K562 (cell line): ENCODE data around the gene MAN1A1. TPM values are rescaled to one million over a fixed set of nuclear protein-coding genes. Genes with fewer than 3 reads are reported as not detected.

Experiments used
- ATAC-seq: fragments of 200-7000 bp; cut with Tn5 transposase; 3 replicates; pipeline ENCODE4 v1.9.1; 2020; ENCODE audit warnings: moderate library complexity
- BruUV-seq: library from RNA; stranded (reverse); fragments of 400-500 nt; replicated peaks from 2 replicates; lab custom pipeline; 2021; lab: Mats Ljungman, UMichigan
- CTCF ChIA-PET: fragments of 300-600 bp; formaldehyde crosslinking; extraction: SDS; loops from one replicate; lab custom pipeline; 2021; ENCODE audit warnings: low intra/inter-chr PET ratio; lab: Yijun Ruan, JAX
- POLR2A ChIA-PET: fragments of 300-600, 350-650 bp; sonication (Branson Sonifier 250); formaldehyde crosslinking; extraction: SDS; loops from one replicate; lab custom pipeline; 2021; ENCODE audit warnings: antibody characterized with exemption, inconsistent platforms; lab: Yijun Ruan, JAX
- DNase-seq, 4 experiments: peaks; one replicate each; pipeline versions ENCODE4 v3.0.0 to v3.0.0-alpha.2; 2011 to 2018; ENCODE audit warnings: low spot score in 3 of 4, mixed read lengths in 3 of 4; ENCODE audit errors: extremely low read depth in 1 of 4
- FAIRE-seq: peaks from 2 replicates; lab custom pipeline; 2011; peaks lifted over from hg19 to GRCh38; lab: Jason Lieb, UNC
- H2AFZ ChIP-seq: 2 replicates; pipeline ENCODE4 v1.6.0; 2011; ENCODE audit warnings: low read depth, low read length, control low read depth, inconsistent platforms
- H3K27ac ChIP-seq: fragments of 200-600 bp; 3 replicates; pipeline ENCODE4 v1.8.0; 2011; ENCODE audit warnings: low read depth, mild to moderate bottlenecking, control low read depth, inconsistent platforms, low read length, moderate library complexity, mixed read lengths; ENCODE audit errors: extremely low read depth
- H3K27me3 ChIP-seq, 2 experiments: fragments of 300-600 bp in 1 of 2; 2 replicates in 1 of 2; 3 replicates in 1 of 2; pipeline versions ENCODE4 v1.6.0 to v1.8.0; 2011; ENCODE audit warnings: inconsistent platforms in 2 of 2, low read length in 2 of 2, mild to moderate bottlenecking in 1 of 2, mixed read lengths in 1 of 2, moderate library complexity in 1 of 2; ENCODE audit not compliant: control insufficient read depth in 2 of 2, insufficient read depth in 2 of 2
- H3K36me3 ChIP-seq: fragments of 300-600 bp; 3 replicates; pipeline ENCODE4 v1.8.0; 2011; ENCODE audit warnings: mild to moderate bottlenecking, low read length, inconsistent platforms; ENCODE audit not compliant: control insufficient read depth, insufficient read depth
- H3K4me1 ChIP-seq, 2 experiments: fragments of 200-600 bp in 1 of 2; replicated peaks in 1 of 2; 2 replicates in 1 of 2; 3 replicates in 1 of 2; pipeline versions ENCODE4 v1.5.1 to v1.8.0; 2011; ENCODE audit warnings: inconsistent platforms in 2 of 2, low read length in 2 of 2, mild to moderate bottlenecking in 1 of 2, mixed read lengths in 1 of 2, moderate library complexity in 1 of 2; ENCODE audit not compliant: control insufficient read depth in 2 of 2, insufficient read depth in 2 of 2
- H3K4me2 ChIP-seq: 2 replicates; pipeline ENCODE4 v1.6.1; 2011; ENCODE audit warnings: low read length, control low read depth, inconsistent platforms, mixed read lengths; ENCODE audit not compliant: insufficient read depth
- H3K4me3 ChIP-seq: fragments of 200-600 bp; sonication (generic), shearing (Covaris generic); 2 replicates; pipeline ENCODE4 v1.5.1; 2016; ENCODE audit warnings: control low read depth, inconsistent platforms
- H3K79me2 ChIP-seq: fragments of 200-600 bp; 3 replicates; pipeline ENCODE4 v1.8.0; 2011; ENCODE audit warnings: low read length, inconsistent platforms; ENCODE audit not compliant: control insufficient read depth, insufficient read depth
- H3K9ac ChIP-seq, 2 experiments: 2 replicates each; pipeline versions ENCODE4 v1.6.0 to v1.6.1; 2011; ENCODE audit warnings: low read depth in 2 of 2, low read length in 2 of 2, control low read depth in 1 of 2, inconsistent platforms in 1 of 2, mild to moderate bottlenecking in 1 of 2, mixed read lengths in 1 of 2; ENCODE audit not compliant: insufficient read depth in 1 of 2
- H3K9me1 ChIP-seq: one replicate; pipeline ENCODE4 v1.6.0; 2011; ENCODE audit warnings: inconsistent platforms, mild to moderate bottlenecking, low read length, moderate library complexity; ENCODE audit not compliant: control insufficient read depth, insufficient read depth
- H3K9me3 ChIP-seq: replicated peaks from 2 replicates; pipeline ENCODE4 v1.5.1; 2011; ENCODE audit warnings: low read depth, low read length, inconsistent platforms; ENCODE audit not compliant: control insufficient read depth, insufficient read depth
- H4K20me1 ChIP-seq: replicated peaks from 2 replicates; pipeline ENCODE4 v1.6.1; 2011; ENCODE audit warnings: low read length, inconsistent platforms, mixed read lengths; ENCODE audit not compliant: control insufficient read depth, insufficient read depth
- SAFB2 ChIP-seq: fragments of 200-400 bp; formaldehyde crosslinking; IDR thresholded peaks from 2 replicates; pipeline ENCODE4 v1.6.1; 2018; ENCODE audit warnings: borderline replicate concordance, low read length, low read depth, moderate library complexity; ENCODE audit not compliant: severe bottlenecking
- SMAD2 ChIP-seq: fragments of 150-350 bp; IDR thresholded peaks from 2 replicates; pipeline ENCODE4 v1.6.1; 2014; ENCODE audit warnings: low read depth, mild to moderate bottlenecking, low read length
- TFE3 ChIP-seq: fragments of 450-650 bp; formaldehyde crosslinking; IDR thresholded peaks from 2 replicates; pipeline ENCODE4 v1.4.0; 2020; ENCODE audit warnings: mild to moderate bottlenecking, mixed read lengths
- WGBS: fragments of 100-300 bp; shearing (Covaris generic); methylation state at CpG from one replicate; pipeline ENCODE4 v1.1.6; 2016; ENCODE audit warnings: low coverage, mixed read lengths; ENCODE audit not compliant: insufficient coverage; ENCODE audit errors: missing lambda C conversion rate; 5-methylcytosine and 5-hydroxymethylcytosine counted together
- in situ Hi-C: fragments of 300-500 bp; cut with MboI; formaldehyde crosslinking; loops from 4 replicates; pipeline ENCODE4 v1.15.0; 2018; ENCODE audit warnings: inconsistent platforms, mixed read lengths
- intact Hi-C: fragments of 100-400 bp; cut with micrococcal nuclease; formaldehyde crosslinking; loops from 2 replicates; pipeline ENCODE4 v1.14.2; 2022
- polyA plus RNA-seq, 8 experiments: library from polyadenylated mRNA; depleted of rRNA in 4 of 8; stranded (reverse) in 5 of 8; unstranded in 3 of 8; fragments of >200 nt; fragmentation: Nextera tagmentation in 2 of 8; fragmentation: Illumina TruSeq in 1 of 8; extraction: Ambion mirVana in 2 of 8; extraction: Trizol in 1 of 8; gene quantifications; 2 replicates each; pipeline versions ENCODE4 v1.2.1 to v1.2.3, GENCODE V29; 2011 to 2014; ENCODE audit warnings: inconsistent platforms in 1 of 8, missing spikeins in 1 of 8
- total RNA-seq, 7 experiments: library from RNA; depleted of rRNA in 6 of 7; stranded (reverse); fragments of >200 nt in 6 of 7; fragmentation: Illumina TruSeq in 2 of 7; extraction: Trizol in 2 of 7; gene quantifications; 2 replicates each; pipeline versions ENCODE4 v1.2.1 to v1.2.3, GENCODE V29; 2011 to 2021; ENCODE audit warnings: low replicate concordance in 1 of 7
- TF ChIP-seq, protein P1 (sequence below): sonication (generic); formaldehyde crosslinking; IDR thresholded peaks from 2 replicates; pipeline ENCODE4 v1.5.0; 2020; ENCODE audit warnings: missing genetic modification reagents

The MAN1A1 gene
- total and polyA plus RNA-seq, 9 of the 15 experiments (the other 6 are each of a cell fraction or from before 2014, with no cell fraction given): 24.5 to 78.4 (median 59.7) TPM

DNA sequence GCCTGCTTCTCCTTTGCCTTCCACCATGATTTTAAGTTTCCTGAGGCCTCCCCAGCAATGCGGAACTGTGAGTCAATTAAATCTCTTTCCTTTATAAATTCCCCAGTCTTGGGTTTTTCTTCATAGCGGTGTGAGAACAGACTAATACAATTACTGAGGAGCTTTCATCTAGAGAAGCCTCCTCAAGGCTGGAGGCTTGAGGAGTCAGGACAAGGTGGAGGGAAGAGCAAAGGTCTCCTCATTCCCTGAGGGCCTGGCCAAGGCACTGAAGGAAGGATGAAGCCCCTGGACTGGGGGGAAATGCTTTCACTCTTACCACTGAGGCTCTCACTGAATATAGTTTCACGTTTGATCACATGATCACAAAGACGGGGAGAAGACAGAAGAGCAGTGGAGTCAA is 118.2 kb downstream of the MAN1A1 start:
- H4K20me1 ChIP-seq: no peaks in the 10 kb centered on the region
- intact Hi-C loops (no loop called here), in situ Hi-C loops (no loop called here)
- no peaks in the 10 kb centered on the region for H3K9me3 ChIP-seq
- DNase-seq (no peak), FAIRE-seq (no peak), ATAC-seq (no peak)
- no peak overlapping the region for H2AFZ ChIP-seq
- whole genome bisulfite sequencing: 84% methylated on average over 4 of the region's 4 CpGs
- TF ChIP-seq TFE3 (CRISPR knock-in tag): peak; percentile 85
- no peak for TF ChIP-seq SMAD2
- no peak for TF ChIP-seq SAFB2
- ChIA-PET CTCF (no interaction called here), POLR2A (interaction anchor here (1.3 to 1.5 kb wide), 2 partner anchors 10 to 17 kb away, joined by 3 to 5 read pairs; no protein-coding TSS in a partner anchor)
- peaks cover 63% of the 10 kb centered on the region for H3K79me2 ChIP-seq
- H3K4me1 ChIP-seq: no peaks in the 10 kb centered on the region; a peak in 1 of 5 replicates
- no peak overlapping the region for H3K4me2 ChIP-seq
- H3K9me1 ChIP-seq: no peaks in the 10 kb centered on the region
- no peak overlapping the region for H3K27ac ChIP-seq
- no TSS peak for BruUV-seq
- no peaks in the 10 kb centered on the region for H3K27me3 ChIP-seq
- H3K36me3 ChIP-seq: peaks cover 74% of the 10 kb centered on the region
- H3K9ac ChIP-seq: no peak overlapping the region
- no peak overlapping the region for H3K4me3 ChIP-seq

DNA sequence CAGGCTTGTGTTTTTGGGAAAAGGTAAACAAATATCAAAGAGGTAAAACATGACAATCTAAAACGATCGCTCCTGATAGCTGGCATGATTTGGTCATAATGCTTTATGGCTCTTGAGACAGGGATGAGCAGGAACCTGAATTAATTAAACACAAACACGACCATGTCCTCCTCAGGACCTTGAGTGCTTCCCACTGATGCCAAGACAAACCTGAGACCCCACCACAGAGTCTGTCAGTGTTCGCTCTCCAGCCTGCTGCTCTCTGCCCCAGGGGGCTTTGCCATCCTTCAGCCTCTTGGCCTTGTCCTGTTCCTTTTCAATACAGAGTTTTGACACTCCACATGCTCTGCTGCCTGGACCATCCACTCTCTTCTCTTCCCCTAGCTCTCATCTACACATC is 119.4 kb downstream of the MAN1A1 start:
- no peak overlapping the region for H2AFZ ChIP-seq
- no peak overlapping the region for H3K4me3 ChIP-seq
- BruUV-seq: no TSS peak
- H3K4me1 ChIP-seq: peaks cover 0 to 4% of the 10 kb centered on the region in 2 experiments; a peak in 3 of 5 replicates
- TF ChIP-seq, protein P1, sequence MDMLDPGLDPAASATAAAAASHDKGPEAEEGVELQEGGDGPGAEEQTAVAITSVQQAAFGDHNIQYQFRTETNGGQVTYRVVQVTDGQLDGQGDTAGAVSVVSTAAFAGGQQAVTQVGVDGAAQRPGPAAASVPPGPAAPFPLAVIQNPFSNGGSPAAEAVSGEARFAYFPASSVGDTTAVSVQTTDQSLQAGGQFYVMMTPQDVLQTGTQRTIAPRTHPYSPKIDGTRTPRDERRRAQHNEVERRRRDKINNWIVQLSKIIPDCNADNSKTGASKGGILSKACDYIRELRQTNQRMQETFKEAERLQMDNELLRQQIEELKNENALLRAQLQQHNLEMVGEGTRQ: no peak
- in situ Hi-C loops: no loop called here
- H3K36me3 ChIP-seq: peaks cover 69% of the 10 kb centered on the region
- DNase-seq (no peak), ATAC-seq (peak; percentile 17), FAIRE-seq (no peak)
- H3K9me3 ChIP-seq: no peaks in the 10 kb centered on the region
- intact Hi-C loops: no loop called here
- H3K27ac ChIP-seq: no peak overlapping the region
- no peak overlapping the region; a peak in 1 of 4 replicates for H3K9ac ChIP-seq
- H3K9me1 ChIP-seq: no peaks in the 10 kb centered on the region
- H3K27me3 ChIP-seq: no peaks in the 10 kb centered on the region
- POLR2A ChIA-PET: interaction anchor here (1.3 to 1.6 kb wide), 2 partner anchors 12 to 19 kb away, joined by 3 to 4 read pairs; no protein-coding TSS in a partner anchor
- no peak overlapping the region for H3K4me2 ChIP-seq
- H3K79me2 ChIP-seq: peaks cover 71% of the 10 kb centered on the region
- no peaks in the 10 kb centered on the region for H4K20me1 ChIP-seq
- CTCF ChIA-PET: no interaction called here
- 83% methylated on average over 4 of the region's 4 CpGs for WGBS
